SIG-M5 (cell line): ENCODE results near the gene GCK.

Experiments
- DNase-seq: peaks from one replicate; lab custom pipeline; 2025; lab: John Stamatoyannopoulos, UW

GCK gene

GRCh38 chr7:44116789-44117666 lies 72.2 kb downstream of the GCK start:
- DNase-seq, result no peak

- no peak for DNase-seq
Measured at GRCh38 chr7:44116087-44116788, 73.0 kb downstream of the GCK start.

GRCh38 chr7:44114586-44115310 lies 74.5 kb downstream of the GCK start:
- DNase-seq, result no peak

- DNase-seq, result no peak
Measured at GRCh38 chr7:44113764-44114354, 75.4 kb downstream of the GCK start.

GRCh38 chr7:44112997-44113763 lies 76.1 kb downstream of the GCK start:
- no peak for DNase-seq

- no peak for DNase-seq
Measured at GRCh38 chr7:44112231-44112996, 76.8 kb downstream of the GCK start.

- no peak for DNase-seq
Measured at GRCh38 chr7:44111761-44112160, 77.5 kb downstream of the GCK start.

- DNase-seq, result no peak
Measured at GRCh38 chr7:44110719-44111635, 78.3 kb downstream of the GCK start.

- no peak for DNase-seq
Measured at GRCh38 chr7:44109991-44110390, 79.2 kb downstream of the GCK start.

- no peak for DNase-seq
Measured at GRCh38 chr7:44108768-44109750, 80.2 kb downstream of the GCK start.

GRCh38 chr7:44107961-44108767 lies 81.1 kb downstream of the GCK start:
- DNase-seq, result no peak

GRCh38 chr7:44107116-44107960 lies 81.9 kb downstream of the GCK start:
- DNase-seq, result no peak

- no peak for DNase-seq
Measured at GRCh38 chr7:44106311-44107065, 82.8 kb downstream of the GCK start.

GRCh38 chr7:44105832-44106231 lies 83.4 kb downstream of the GCK start:
- DNase-seq, result no peak

GRCh38 chr7:44104860-44105771 lies 84.1 kb downstream of the GCK start:
- no peak for DNase-seq
